SH-SY5Y (cell line): Measurements from ENCODE around the gene TTBK1.

ENCODE experiments used
- GATA2 ChIP-seq: IDR thresholded peaks from 2 replicates; pipeline ENCODE4 v1.6.1; 2011; ENCODE audit warnings: mild to moderate bottlenecking, low read depth, low read length
- GATA3 ChIP-seq: IDR thresholded peaks from 2 replicates; pipeline ENCODE4 v1.6.1; 2011; ENCODE audit warnings: low read depth, mild to moderate bottlenecking, low read length, moderate library complexity

DNA sequence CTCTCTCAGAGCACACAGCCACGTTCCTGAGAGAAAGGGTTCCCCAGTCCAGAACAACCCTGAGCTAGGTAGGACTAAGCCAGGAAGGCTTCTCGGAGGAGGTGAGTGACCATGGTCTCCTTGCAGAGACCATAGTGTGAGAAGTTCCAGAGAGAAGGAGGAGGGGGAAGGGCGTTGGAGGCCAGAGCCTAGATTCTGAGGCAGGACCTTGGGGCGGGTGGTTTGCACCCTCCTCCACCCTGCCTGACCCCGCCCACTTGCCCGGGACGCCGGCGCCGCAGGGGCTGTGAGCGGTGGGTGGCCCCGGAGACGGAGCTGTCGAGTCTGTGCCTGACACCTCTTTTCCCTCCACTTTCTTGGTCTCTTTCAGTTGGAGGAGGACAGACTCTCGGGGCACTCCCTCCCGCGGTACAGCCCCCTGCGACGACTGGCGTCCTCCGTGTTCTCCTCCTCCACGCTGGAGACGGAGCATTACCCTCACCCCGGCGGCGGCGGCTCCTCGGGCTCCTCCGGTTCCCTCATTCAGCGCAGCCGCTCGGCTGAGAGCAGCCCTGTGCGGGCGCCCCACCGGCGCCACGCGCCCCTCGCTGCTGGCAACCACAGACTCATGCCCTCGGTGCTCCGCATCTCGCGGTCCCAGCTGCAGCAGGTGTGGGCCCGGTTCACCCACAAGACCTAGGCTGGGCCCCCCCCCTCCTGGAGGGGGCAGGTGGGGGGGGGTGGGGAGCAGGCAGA lies 26.2 kb downstream of the TTBK1 start:
- no peak for TF ChIP-seq GATA2
- no peak for TF ChIP-seq GATA3
